Lower lobe of right lung (tissue), 2 donors: ENCODE data around the gene C1orf87. TPM values are rescaled to one million over a fixed set of nuclear protein-coding genes. Genes with fewer than 3 reads are reported as not detected.

ENCODE experiments used
- ATAC-seq, 2 donors: fragments of 200-7000 bp; cut with Tn5 transposase; one replicate each; pipeline ENCODE4 v1.9.1; 2020 to 2022; ENCODE audit warnings: mild to moderate bottlenecking in 2 of 2, moderate library complexity in 2 of 2
- DNase-seq: peaks from one replicate; pipeline ENCODE4 v3.0.0-alpha.2; 2020
- H3K27ac ChIP-seq: fragments of 200-600 bp; one replicate; pipeline ENCODE4 v1.8.0; 2022
- H3K27me3 ChIP-seq: fragments of 200-600 bp; one replicate; pipeline ENCODE4 v1.8.0; 2022; ENCODE audit warnings: low read depth
- H3K36me3 ChIP-seq: fragments of 200-600 bp; one replicate; pipeline ENCODE4 v1.8.0; 2022; ENCODE audit warnings: mild to moderate bottlenecking
- H3K4me1 ChIP-seq: fragments of 200-600 bp; one replicate; pipeline ENCODE4 v1.8.0; 2022
- H3K4me3 ChIP-seq: fragments of 200-600 bp; one replicate; pipeline ENCODE4 v1.8.0; 2022; ENCODE audit warnings: mild to moderate bottlenecking
- H3K9me3 ChIP-seq: fragments of 200-600 bp; one replicate; pipeline ENCODE4 v1.8.0; 2022
- intact Hi-C: fragments of 100-400 bp; cut with DNase I; formaldehyde crosslinking; loops from one replicate; pipeline ENCODE4 v1.11.0; 2022
- total RNA-seq: library from RNA; stranded (reverse); fragmentation: NEBNext Ultra II Directional; extraction: Animal tissue kit (Norgen Biotek cat#: 25700); gene quantifications from one replicate; pipeline ENCODE4 v1.2.1, GENCODE V29; 2021
- TF ChIP-seq, protein P1 (sequence below): fragments of 200-600 bp; IDR thresholded peaks from one replicate; pipeline ENCODE4 v1.8.0; 2022; ENCODE audit warnings: antibody characterized with exemption, mild to moderate bottlenecking
- donor health status: DM: no; HTN: yes; CAD: no; lungs with severe emphysema.

C1orf87 gene
- total RNA-seq, 1 donor from 2014 or later: 7.4 TPM

DNA sequence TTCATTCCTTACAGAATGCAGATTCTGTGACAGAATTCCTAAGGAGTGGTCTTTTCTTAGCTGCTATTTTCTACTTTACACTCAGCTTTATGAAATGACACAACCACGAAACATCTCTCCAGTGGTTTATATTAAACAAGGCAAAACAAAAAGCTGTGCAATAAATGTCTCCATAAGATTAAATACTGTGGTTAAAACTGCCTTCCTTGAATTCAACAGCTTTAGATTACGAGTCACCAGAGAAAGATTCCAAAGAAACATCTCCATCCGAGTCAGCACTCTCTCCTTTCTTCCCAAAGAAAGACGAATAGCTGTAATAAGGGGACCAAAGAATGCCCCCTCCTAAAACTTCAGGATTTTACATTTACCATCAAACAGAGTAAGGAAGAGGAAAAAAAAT is 4.6 kb upstream of the C1orf87 start:
- Histone ChIP-seq H3K27ac (no peak overlapping the region), H3K4me1 (no peaks in the 10 kb centered on the region), H3K9me3 (no peaks in the 10 kb centered on the region), H3K4me3 (no peak overlapping the region), H3K27me3 (peaks cover 12% of the 10 kb centered on the region), H3K36me3 (no peaks in the 10 kb centered on the region)
- DNase-seq (no peak), ATAC-seq (no peak)
- intact Hi-C loops: no loop called here
- TF ChIP-seq, protein P1, sequence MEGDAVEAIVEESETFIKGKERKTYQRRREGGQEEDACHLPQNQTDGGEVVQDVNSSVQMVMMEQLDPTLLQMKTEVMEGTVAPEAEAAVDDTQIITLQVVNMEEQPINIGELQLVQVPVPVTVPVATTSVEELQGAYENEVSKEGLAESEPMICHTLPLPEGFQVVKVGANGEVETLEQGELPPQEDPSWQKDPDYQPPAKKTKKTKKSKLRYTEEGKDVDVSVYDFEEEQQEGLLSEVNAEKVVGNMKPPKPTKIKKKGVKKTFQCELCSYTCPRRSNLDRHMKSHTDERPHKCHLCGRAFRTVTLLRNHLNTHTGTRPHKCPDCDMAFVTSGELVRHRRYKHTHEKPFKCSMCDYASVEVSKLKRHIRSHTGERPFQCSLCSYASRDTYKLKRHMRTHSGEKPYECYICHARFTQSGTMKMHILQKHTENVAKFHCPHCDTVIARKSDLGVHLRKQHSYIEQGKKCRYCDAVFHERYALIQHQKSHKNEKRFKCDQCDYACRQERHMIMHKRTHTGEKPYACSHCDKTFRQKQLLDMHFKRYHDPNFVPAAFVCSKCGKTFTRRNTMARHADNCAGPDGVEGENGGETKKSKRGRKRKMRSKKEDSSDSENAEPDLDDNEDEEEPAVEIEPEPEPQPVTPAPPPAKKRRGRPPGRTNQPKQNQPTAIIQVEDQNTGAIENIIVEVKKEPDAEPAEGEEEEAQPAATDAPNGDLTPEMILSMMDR: no peak

DNA sequence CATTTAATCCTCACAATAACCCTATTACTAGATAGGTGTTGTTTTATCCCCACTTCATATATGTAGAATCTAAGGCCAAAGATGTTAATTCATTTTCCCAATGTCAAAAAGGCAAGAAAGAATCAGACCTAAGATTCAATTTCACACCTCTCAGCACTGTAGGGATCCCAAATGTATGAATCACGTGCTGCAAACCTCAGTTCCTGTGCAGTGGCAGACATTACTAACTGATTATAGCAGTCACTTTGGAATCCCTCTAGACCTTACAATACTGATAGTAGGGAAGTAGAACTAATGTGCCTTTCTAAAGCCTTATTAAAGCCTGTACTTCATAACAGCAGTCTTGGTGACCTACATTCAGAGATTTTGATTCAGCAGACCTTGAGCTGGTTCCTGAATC is 2.3 kb downstream of the C1orf87 start:
- TF ChIP-seq, protein P1: no peak
- Histone ChIP-seq H3K9me3 (no peaks in the 10 kb centered on the region), H3K4me1 (no peaks in the 10 kb centered on the region), H3K27me3 (peaks cover 16% of the 10 kb centered on the region), H3K4me3 (no peak overlapping the region), H3K36me3 (no peaks in the 10 kb centered on the region), H3K27ac (no peak overlapping the region)
- intact Hi-C loops: no loop called here
- DNase-seq (no peak), ATAC-seq (no peak)

DNA sequence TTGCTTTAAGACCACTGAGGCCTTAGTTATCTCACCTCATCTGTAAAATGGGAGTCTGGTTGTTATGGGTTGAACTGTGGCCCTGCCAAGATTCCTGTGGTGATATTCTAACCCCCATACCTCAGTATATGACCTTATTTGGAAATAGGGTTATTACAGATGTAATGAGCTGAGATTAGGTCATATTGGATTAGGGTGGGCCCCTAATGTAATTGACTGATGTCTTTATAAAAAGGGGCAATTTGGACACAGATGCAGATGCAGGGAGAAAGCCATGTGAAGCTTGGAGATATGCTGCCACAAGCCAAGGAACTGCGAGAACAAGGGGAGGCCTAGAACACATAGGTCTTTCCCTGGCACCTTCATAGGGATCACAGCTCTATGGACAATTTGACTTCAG is 3.9 kb downstream of the C1orf87 start:
- ATAC-seq (no peak), DNase-seq (no peak)
- Histone ChIP-seq H3K9me3 (no peaks in the 10 kb centered on the region), H3K4me3 (no peak overlapping the region), H3K27ac (no peak overlapping the region), H3K36me3 (no peaks in the 10 kb centered on the region), H3K27me3 (peaks cover 16% of the 10 kb centered on the region), H3K4me1 (no peaks in the 10 kb centered on the region)
- TF ChIP-seq, protein P1: no peak
- intact Hi-C loops: no loop called here

- no peaks in the 10 kb centered on the region for H3K36me3 ChIP-seq
- intact Hi-C loops: no loop called here
- DNase-seq: no peak
Observed at GRCh38 chr1:60068393-60069045, 5.1 kb downstream of the C1orf87 start.

DNA sequence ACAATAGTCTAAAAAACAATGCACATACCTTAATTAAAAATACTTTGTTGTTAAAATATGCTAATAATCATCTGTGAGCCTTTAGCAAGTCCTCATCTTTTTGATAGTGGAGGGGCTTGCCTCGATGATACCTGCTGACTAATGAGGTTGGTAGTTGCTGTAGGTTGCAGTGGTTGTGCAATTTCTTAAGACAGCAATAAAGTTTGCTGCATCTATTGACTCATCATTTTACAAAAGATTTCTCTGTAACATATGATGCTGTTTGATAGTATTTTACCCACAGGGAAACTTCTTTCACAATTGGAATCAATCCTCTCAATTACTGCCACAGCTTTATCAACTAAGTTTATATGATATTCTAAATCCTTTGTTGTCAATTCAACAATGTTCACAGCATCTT is 7.6 kb downstream of the C1orf87 start:
- ATAC-seq (no peak), DNase-seq (no peak)
- Histone ChIP-seq H3K27ac (no peak overlapping the region), H3K4me3 (no peak overlapping the region), H3K4me1 (no peaks in the 10 kb centered on the region), H3K27me3 (no peaks in the 10 kb centered on the region), H3K9me3 (no peaks in the 10 kb centered on the region), H3K36me3 (no peaks in the 10 kb centered on the region)
- TF ChIP-seq, protein P1: no peak
- intact Hi-C loops: no loop called here

More at GRCh38 chr1:60068393-60069045, 5.1 kb downstream of the C1orf87 start:
- Histone ChIP-seq H3K4me1 (no peaks in the 10 kb centered on the region), H3K27ac (no peak overlapping the region), H3K4me3 (no peak overlapping the region), H3K9me3 (no peaks in the 10 kb centered on the region), H3K27me3 (peaks cover 7% of the 10 kb centered on the region)
- ATAC-seq: no peak
- TF ChIP-seq, protein P1: no peak
